ENCODE measurements around the gene TANC1.

The TANC1 gene

GRCh38 chr2:158994920-158995676, 26.7 kb downstream of the TANC1 start:
- no peak for DNase-seq (ENCODE audit: low read depth, low spot score)

GRCh38 chr2:158995677-158996049, 27.2 kb downstream of the TANC1 start:
- no peak for DNase-seq (ENCODE audit: low read depth, low spot score)

GRCh38 chr2:158996378-158996993, 28.0 kb downstream of the TANC1 start:
- no peak for DNase-seq (ENCODE audit: low read depth, low spot score)

- no peak for DNase-seq (ENCODE audit: low read depth, low spot score)
Observed at GRCh38 chr2:158997037-158997790, 28.8 kb downstream of the TANC1 start.

GRCh38 chr2:158998551-158999248, 30.3 kb downstream of the TANC1 start:
- no peak for DNase-seq (ENCODE audit: low read depth, low spot score)

GRCh38 chr2:158999458-158999857, 31.0 kb downstream of the TANC1 start:
- DNase-seq (ENCODE audit: low read depth, low spot score): no peak

GRCh38 chr2:159000072-159000471, 31.6 kb downstream of the TANC1 start:
- no peak for DNase-seq (ENCODE audit: low read depth, low spot score)

- DNase-seq (ENCODE audit: low read depth, low spot score): no peak
Observed at GRCh38 chr2:159002462-159003111, 34.1 kb downstream of the TANC1 start.

GRCh38 chr2:159003555-159003954, 35.1 kb downstream of the TANC1 start:
- DNase-seq (ENCODE audit: low read depth, low spot score): no peak

- no peak for DNase-seq (ENCODE audit: low read depth, low spot score)
Observed at GRCh38 chr2:159004849-159005248, 36.4 kb downstream of the TANC1 start.

GRCh38 chr2:159009940-159010339, 41.5 kb downstream of the TANC1 start:
- DNase-seq (ENCODE audit: low read depth, low spot score): no peak

- DNase-seq (ENCODE audit: low read depth, low spot score): no peak
Observed at GRCh38 chr2:159010340-159010739, 41.9 kb downstream of the TANC1 start.

GRCh38 chr2:159010963-159011362, 42.5 kb downstream of the TANC1 start:
- DNase-seq (ENCODE audit: low read depth, low spot score): no peak

GRCh38 chr2:159012142-159012541, 43.7 kb downstream of the TANC1 start:
- DNase-seq (ENCODE audit: low read depth, low spot score): no peak

- no peak for DNase-seq (ENCODE audit: low read depth, low spot score)
Observed at GRCh38 chr2:159013103-159013502, 44.7 kb downstream of the TANC1 start.

- no peak for DNase-seq (ENCODE audit: low read depth, low spot score)
Observed at GRCh38 chr2:159015174-159015573, 46.7 kb downstream of the TANC1 start.

GRCh38 chr2:159015823-159016222, 47.4 kb downstream of the TANC1 start:
- DNase-seq (ENCODE audit: low read depth, low spot score): no peak

GRCh38 chr2:159017837-159018236, 49.4 kb downstream of the TANC1 start:
- no peak for DNase-seq (ENCODE audit: low read depth, low spot score)

GRCh38 chr2:159019021-159019420, 50.6 kb downstream of the TANC1 start:
- DNase-seq (ENCODE audit: low read depth, low spot score): no peak

GRCh38 chr2:159022019-159022418, 53.6 kb downstream of the TANC1 start:
- DNase-seq (ENCODE audit: low read depth, low spot score): no peak

GRCh38 chr2:159026170-159026569, 57.7 kb downstream of the TANC1 start:
- DNase-seq (ENCODE audit: low read depth, low spot score): no peak

GRCh38 chr2:159028776-159029175, 60.3 kb downstream of the TANC1 start:
- DNase-seq (ENCODE audit: low read depth, low spot score): no peak
